Calu3 (cell line): ENCODE measurements around the gene SLC51A. TPM values are rescaled to one million over a fixed set of nuclear protein-coding genes. Genes with fewer than 3 reads are reported as not detected.
"Not testable (repeated sequence)": the region's sequence is repeated elsewhere in the genome, so short reads cannot be mapped to it uniquely, and the experiment has no call there.

Source experiments
- BruUV-seq: library from RNA; stranded (reverse); fragments of 400-500 nt; replicated peaks from 2 replicates; lab custom pipeline; 2021; lab: Mats Ljungman, UMichigan
- CTCF ChIA-PET: fragments of 300-600 bp; sonication (Branson Sonifier 250); formaldehyde crosslinking; loops from one replicate; lab custom pipeline; 2022; ENCODE audit warnings: antibody characterized with exemption; lab: Charles Lee
- DNase-seq: peaks from one replicate; pipeline ENCODE4 v3.0.0; 2022
- H3K27ac Mint-ChIP-seq: one replicate; pipeline ENCODE4 v1.8.0; 2022; ENCODE audit warnings: mixed read lengths; ENCODE audit not compliant: unreplicated experiment
- H3K27me3 Mint-ChIP-seq: one replicate; pipeline ENCODE4 v1.8.0; 2022; ENCODE audit warnings: mixed read lengths; ENCODE audit not compliant: unreplicated experiment
- H3K36me3 Mint-ChIP-seq: one replicate; pipeline ENCODE4 v1.8.0; 2022; ENCODE audit warnings: mild to moderate bottlenecking, moderate library complexity, mixed read lengths; ENCODE audit not compliant: insufficient read depth, unreplicated experiment
- H3K4me1 Mint-ChIP-seq: one replicate; pipeline ENCODE4 v1.8.0; 2022; ENCODE audit warnings: mild to moderate bottlenecking, low read depth, mixed read lengths; ENCODE audit not compliant: unreplicated experiment
- H3K4me3 Mint-ChIP-seq: one replicate; pipeline ENCODE4 v1.8.0; 2022; ENCODE audit warnings: mild to moderate bottlenecking, low read depth, moderate library complexity, mixed read lengths; ENCODE audit not compliant: unreplicated experiment
- H3K9me3 Mint-ChIP-seq: one replicate; pipeline ENCODE4 v1.8.0; 2022; ENCODE audit warnings: low read depth, mixed read lengths; ENCODE audit not compliant: unreplicated experiment
- intact Hi-C: fragments of 100-400 bp; cut with micrococcal nuclease; formaldehyde crosslinking; loops from one replicate; pipeline ENCODE4 v1.10.0; 2022; ENCODE audit not compliant: unreplicated experiment
- total RNA-seq: library from RNA; stranded (reverse); gene quantifications from 2 replicates; pipeline ENCODE4 v1.2.3, GENCODE V29; 2022
- TF ChIP-seq, protein P1 (sequence below): fragments of 200-600 bp; IDR thresholded peaks from one replicate; pipeline ENCODE4 v1.8.0; 2022; ENCODE audit warnings: antibody characterized with exemption; ENCODE audit not compliant: unreplicated experiment

Gene SLC51A
- total RNA-seq, 1 experiment from 2014 or later = not detected

DNA sequence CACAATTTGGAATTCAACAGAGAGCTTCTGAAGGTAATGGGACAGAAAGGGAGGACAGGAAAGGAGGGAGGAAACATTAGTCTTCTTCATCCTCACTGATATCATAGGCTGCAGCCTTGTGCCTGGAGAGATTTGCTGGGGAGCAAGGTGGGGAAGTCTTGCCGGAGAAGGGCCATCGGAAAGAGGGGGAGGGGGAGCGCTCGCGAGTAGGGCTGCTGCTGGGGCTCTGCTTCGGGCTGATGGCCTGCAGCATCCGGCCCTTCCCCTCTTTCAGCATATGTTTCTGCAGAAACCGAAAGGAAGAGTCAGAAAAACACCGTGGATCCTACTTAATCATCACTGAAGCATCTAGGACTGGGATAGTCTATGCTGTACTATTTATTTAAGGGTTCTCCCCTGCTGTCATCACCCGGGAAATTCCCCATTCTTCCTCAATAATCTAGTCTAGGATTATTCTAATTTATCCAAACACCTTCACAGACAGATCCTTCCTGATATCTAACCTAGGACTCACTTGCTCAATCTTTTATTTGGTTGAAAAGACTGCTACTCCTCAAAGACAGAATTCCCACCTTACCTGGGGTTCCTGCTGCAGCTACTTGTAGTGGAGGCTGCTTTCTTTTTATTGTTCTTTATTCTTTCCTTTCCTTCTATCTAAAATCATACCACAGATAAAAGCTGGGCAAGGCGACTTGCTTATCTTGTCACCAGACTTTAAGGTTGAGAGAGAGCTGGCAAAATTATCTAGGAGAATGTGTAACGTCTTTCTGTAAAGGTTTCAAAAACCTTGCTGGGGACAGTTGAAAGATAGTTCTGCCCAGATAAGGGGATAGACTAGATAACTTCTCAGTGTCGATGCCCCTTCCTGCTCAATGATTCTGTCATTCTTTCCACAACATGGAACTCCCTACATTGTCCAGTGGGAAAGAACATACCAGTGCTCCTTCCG, 22.6 kb downstream of the SLC51A start:
- no peak for DNase-seq
- intact Hi-C loops = no loop called here
- no TSS peak for BruUV-seq
- Mint-ChIP-seq H3K4me1 (no peaks in the 10 kb centered on the region), H3K9me3 (no peaks in the 10 kb centered on the region), H3K27me3 (no peaks in the 10 kb centered on the region), H3K4me3 (no peak overlapping the region), H3K27ac (no peak overlapping the region), H3K36me3 (no peaks in the 10 kb centered on the region)
- CTCF ChIA-PET = no interaction called here
- TF ChIP-seq, protein P1, sequence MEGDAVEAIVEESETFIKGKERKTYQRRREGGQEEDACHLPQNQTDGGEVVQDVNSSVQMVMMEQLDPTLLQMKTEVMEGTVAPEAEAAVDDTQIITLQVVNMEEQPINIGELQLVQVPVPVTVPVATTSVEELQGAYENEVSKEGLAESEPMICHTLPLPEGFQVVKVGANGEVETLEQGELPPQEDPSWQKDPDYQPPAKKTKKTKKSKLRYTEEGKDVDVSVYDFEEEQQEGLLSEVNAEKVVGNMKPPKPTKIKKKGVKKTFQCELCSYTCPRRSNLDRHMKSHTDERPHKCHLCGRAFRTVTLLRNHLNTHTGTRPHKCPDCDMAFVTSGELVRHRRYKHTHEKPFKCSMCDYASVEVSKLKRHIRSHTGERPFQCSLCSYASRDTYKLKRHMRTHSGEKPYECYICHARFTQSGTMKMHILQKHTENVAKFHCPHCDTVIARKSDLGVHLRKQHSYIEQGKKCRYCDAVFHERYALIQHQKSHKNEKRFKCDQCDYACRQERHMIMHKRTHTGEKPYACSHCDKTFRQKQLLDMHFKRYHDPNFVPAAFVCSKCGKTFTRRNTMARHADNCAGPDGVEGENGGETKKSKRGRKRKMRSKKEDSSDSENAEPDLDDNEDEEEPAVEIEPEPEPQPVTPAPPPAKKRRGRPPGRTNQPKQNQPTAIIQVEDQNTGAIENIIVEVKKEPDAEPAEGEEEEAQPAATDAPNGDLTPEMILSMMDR = no peak

DNA sequence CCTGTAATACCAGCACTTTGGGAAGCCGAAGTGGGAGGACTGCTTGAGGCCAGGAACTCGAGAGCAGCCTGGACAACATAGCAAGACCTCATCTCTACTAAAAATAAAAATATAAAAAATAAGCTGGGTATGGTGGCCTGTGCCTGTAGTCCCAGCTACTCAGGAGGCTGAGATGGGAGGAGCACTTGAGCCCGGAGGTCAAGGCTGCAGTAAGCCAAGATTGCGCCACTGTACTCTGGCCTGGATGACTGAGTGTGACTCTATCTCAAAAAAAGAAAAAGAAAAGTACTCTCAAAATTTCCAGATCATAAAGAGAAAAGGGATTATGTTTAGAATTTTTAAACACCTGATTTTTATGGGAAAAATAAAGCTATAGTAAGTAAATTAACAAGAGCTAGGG, 24.1 kb downstream of the SLC51A start:
- no peak overlapping the region for H3K27ac Mint-ChIP-seq
- TF ChIP-seq, protein P1 = no peak
- no peaks in the 10 kb centered on the region for H3K9me3 Mint-ChIP-seq
- H3K27me3 Mint-ChIP-seq = no peaks in the 10 kb centered on the region
- DNase-seq = no peak
- no TSS peak for BruUV-seq
- no peaks in the 10 kb centered on the region for H3K36me3 Mint-ChIP-seq
- CTCF ChIA-PET = no interaction called here
- no peaks in the 10 kb centered on the region for H3K4me1 Mint-ChIP-seq
- H3K4me3 Mint-ChIP-seq = no peak overlapping the region
- intact Hi-C loops = no loop called here

DNA sequence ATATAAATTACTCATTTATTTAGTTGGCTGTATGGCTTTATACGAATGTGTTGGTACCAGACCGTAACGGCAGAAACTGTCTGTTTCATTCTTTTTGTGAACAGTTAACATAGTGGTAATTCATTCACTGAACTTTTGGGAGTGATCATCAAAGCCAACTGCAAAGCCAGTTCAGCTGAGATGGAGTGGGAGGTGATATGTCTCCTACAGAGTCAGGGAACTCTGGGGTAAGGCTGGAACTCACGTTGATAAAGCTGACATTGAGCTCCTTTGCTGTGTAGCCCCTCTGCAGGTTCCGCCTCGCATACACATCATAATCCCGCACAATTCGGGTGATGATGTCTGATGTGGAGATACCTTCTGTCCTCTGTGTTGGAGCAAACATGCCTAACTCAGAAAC, 25.4 kb downstream of the SLC51A start:
- Mint-ChIP-seq H3K27me3 (no peaks in the 10 kb centered on the region), H3K9me3 (no peaks in the 10 kb centered on the region), H3K36me3 (peaks cover 4% of the 10 kb centered on the region), H3K4me3 (no peak overlapping the region), H3K4me1 (no peaks in the 10 kb centered on the region), H3K27ac (no peak overlapping the region)
- intact Hi-C loops = no loop called here
- TF ChIP-seq, protein P1 = no peak
- BruUV-seq = no TSS peak
- CTCF ChIA-PET = no interaction called here
- DNase-seq = no peak

DNA sequence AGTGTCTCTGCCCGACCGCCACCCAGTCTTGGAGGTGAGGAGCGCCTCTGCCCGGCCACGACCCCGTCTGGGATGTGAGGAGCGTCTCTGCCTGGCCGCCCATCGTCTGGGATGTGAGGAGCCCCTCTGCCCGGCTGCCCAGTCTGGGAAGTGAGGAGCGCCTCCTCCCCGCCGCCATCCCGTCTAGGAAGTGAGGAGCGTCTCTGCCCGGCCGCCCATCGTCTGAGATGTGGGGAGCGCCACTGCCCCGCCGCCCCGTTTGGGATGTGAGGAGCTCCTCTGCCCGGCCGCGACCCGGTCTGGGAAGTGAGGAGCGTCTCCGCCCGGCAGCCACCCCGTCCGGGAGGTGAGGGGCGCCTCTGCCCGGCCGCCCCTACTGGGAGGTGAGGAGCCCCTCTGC, 27.8 kb downstream of the SLC51A start:
- H3K4me1 Mint-ChIP-seq, H3K36me3 Mint-ChIP-seq, BruUV-seq, intact Hi-C loops, H3K4me3 Mint-ChIP-seq, H3K27ac Mint-ChIP-seq, DNase-seq, H3K27me3 Mint-ChIP-seq, H3K9me3 Mint-ChIP-seq, CTCF ChIA-PET: not testable (repeated sequence)
